ENCODE measurements around the gene CCNL2.
"Not testable (repeated sequence)": the region's sequence is repeated elsewhere in the genome, so short reads cannot be mapped to it uniquely, and the experiment has no call there.

CCNL2 gene

GRCh38 chr1:1415751-1416150 lies 16.6 kb upstream of the CCNL2 start:
- no peak for DNase-seq (ENCODE audit: low read depth)
- no peak overlapping the region for H3K4me3 ChIP-seq (ENCODE audit: low read length)
- no peak for TF ChIP-seq CTCF (IDR thresholded peaks at IDR 0.05; ENCODE audit: insufficient read depth, low read depth, low read length, missing control alignments)

- H3K4me3 ChIP-seq (ENCODE audit: low read length); DNase-seq (ENCODE audit: low read depth): not testable (repeated sequence)
These were observed 13.3 kb upstream of the CCNL2 start for GRCh38 chr1:1412311-1412902.

GRCh38 chr1:1411626-1412025 lies 12.5 kb upstream of the CCNL2 start:
- H3K4me3 ChIP-seq (ENCODE audit: low read length) = no peak overlapping the region
- DNase-seq (ENCODE audit: low read depth) = no peak
- no peak for TF ChIP-seq CTCF (IDR thresholded peaks at IDR 0.05; ENCODE audit: insufficient read depth, low read depth, low read length, missing control alignments)

GRCh38 chr1:1410238-1410637 lies 11.1 kb upstream of the CCNL2 start:
- DNase-seq (ENCODE audit: low read depth); H3K4me3 ChIP-seq (ENCODE audit: low read length): not testable (repeated sequence)

- peak; percentile 46 for DNase-seq (ENCODE audit: low read depth)
- H3K4me3 ChIP-seq (ENCODE audit: low read length) = peak overlapping the region; percentile 83
These were observed 8.6 kb upstream of the CCNL2 start for GRCh38 chr1:1407636-1408318.

GRCh38 chr1:1406821-1407635 lies 7.9 kb upstream of the CCNL2 start, which contains the start of gene MRPL20:
Gene MRPL20 (minus strand): TSS chr1:1407293. CDS start chr1:1407217, 76 bp downstream.
- peak within 1 kb of the TSS; percentile 83 for H3K4me3 ChIP-seq (ENCODE audit: low read length)
- TF ChIP-seq CTCF (IDR thresholded peaks at IDR 0.05; ENCODE audit: insufficient read depth, low read depth, low read length, missing control alignments) = no peak
- DNase-seq (ENCODE audit: low read depth) = peak; percentile 94

More at GRCh38 chr1:1407636-1408318, 8.6 kb upstream of the CCNL2 start:
- peak; percentile 19 for TF ChIP-seq CTCF (IDR thresholded peaks at IDR 0.05; ENCODE audit: insufficient read depth, low read depth, low read length, missing control alignments)

GRCh38 chr1:1406101-1406820 lies 7.1 kb upstream of the CCNL2 start:
- no peak for DNase-seq (ENCODE audit: low read depth)
- no peak for TF ChIP-seq CTCF (IDR thresholded peaks at IDR 0.05; ENCODE audit: insufficient read depth, low read depth, low read length, missing control alignments)
- H3K4me3 ChIP-seq (ENCODE audit: low read length) = peak overlapping the region; percentile 83

Measured in epithelial cell of esophagus (primary cell).